ENCODE results near the gene LY6G6D. TPM values are rescaled to one million over a fixed set of nuclear protein-coding genes. Genes with fewer than 3 reads are reported as not detected.

LY6G6D gene
- total and polyA plus RNA-seq, 2 of the 13 experiments (the other 11 are each of a cell fraction or from before 2014, with no cell fraction given): not detected

DNA sequence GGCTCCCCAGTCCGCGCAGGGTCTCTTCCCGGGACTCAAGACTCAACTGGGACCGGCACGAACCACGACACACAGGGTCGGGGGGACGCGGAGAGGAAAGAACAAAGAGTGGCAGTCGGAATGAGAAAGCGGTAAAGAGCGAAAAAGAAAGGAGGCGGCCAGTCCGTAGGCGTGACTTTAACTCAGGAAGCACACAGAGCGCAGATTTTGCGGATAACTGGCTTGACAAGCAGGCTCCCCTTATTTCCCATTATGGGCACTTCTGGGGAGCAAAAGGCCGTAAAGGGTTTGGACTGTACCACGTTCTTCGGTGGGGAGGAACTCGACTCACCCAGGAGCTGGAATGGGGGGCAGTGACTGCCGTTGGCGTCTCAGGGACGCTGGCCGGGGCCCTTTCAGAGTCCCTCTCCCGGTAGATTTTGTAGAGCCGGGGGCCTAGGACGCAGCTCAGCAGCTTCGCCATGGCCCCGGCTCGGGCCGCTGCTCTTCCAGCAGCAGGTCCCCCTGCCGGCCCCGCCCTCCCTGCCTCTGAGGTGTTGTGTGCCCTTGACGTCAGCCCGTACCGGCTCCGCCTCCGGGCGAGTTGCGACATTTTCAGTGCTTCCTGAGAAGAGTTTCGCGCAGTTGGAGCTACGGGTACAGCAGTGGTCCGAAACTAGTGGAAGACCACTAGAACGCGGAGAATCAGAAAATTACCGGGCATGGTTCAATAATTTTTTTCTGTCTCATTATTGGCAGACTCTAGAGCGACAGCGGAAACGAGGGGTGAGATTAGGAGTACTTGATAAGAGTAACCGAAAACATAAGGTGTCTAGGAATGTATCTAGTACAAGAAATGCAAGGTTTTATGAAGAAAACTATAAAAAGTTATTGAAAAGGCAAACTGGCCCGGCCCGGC lies 12.1 kb upstream of the LY6G6D start, which contains the start of gene ABHD16A (continued):
- TF ChIP-seq BRF2 (CRISPR knock-in tag; IDR thresholded peaks at IDR 0.05) (no peak), KDM2A (CRISPR knock-in tag; IDR thresholded peaks at IDR 0.05; ENCODE audit: borderline replicate concordance, low read depth) (peak; percentile 89), ZMYM2 (CRISPR knock-in tag; IDR thresholded peaks at IDR 0.05) (no peak; the same call in 1 of the 2 replicates), MLXIP (CRISPR knock-in tag; IDR thresholded peaks at IDR 0.05; ENCODE audit: borderline replicate concordance) (no peak), TMF1 (CRISPR knock-in tag; IDR thresholded peaks at IDR 0.05; ENCODE audit: low read depth) (peak; percentile 77), SOX5 (CRISPR knock-in tag; IDR thresholded peaks at IDR 0.05; ENCODE audit: borderline replicate concordance) (peak; percentile 73; the same call in 1 of the 2 replicates), ZNF775 (CRISPR knock-in tag; IDR thresholded peaks at IDR 0.05; ENCODE audit: borderline replicate concordance) (no peak), ZNF629 (CRISPR knock-in tag; conservative IDR thresholded peaks at IDR 0.05) (peak; percentile 41), SALL2 (CRISPR knock-in tag; IDR thresholded peaks at IDR 0.05) (peak; percentile 52; the same call in 1 of the 2 replicates), ZNF564 (CRISPR knock-in tag; IDR thresholded peaks at IDR 0.05) (peak; percentile 70; the same call in 1 of the 2 replicates), ZNF451 (CRISPR knock-in tag; IDR thresholded peaks at IDR 0.05) (no peak), SRSF1 (optimal IDR thresholded peaks at IDR 0.05; ENCODE audit: low read depth, low read length) (peak; percentile 60), MED13 (CRISPR knock-in tag; IDR thresholded peaks at IDR 0.05) (no peak; the same call in none of the 2 replicates), ZNF121 (CRISPR knock-in tag; IDR thresholded peaks at IDR 0.05) (no peak), ONECUT2 (CRISPR knock-in tag; IDR thresholded peaks at IDR 0.05) (0 out of 2 replicates have a peak, but pooled peaks have one; percentile 13), ZNF720 (CRISPR knock-in tag; IDR thresholded peaks at IDR 0.05) (no peak), NBN (conservative IDR thresholded peaks at IDR 0.05) (no peak), ZNF337 (CRISPR knock-in tag; IDR thresholded peaks at IDR 0.05; ENCODE audit: borderline replicate concordance, low read depth) (no peak), ZNF317 (CRISPR knock-in tag; IDR thresholded peaks at IDR 0.05) (peak; percentile 84), TRIM22 (IDR thresholded peaks at IDR 0.05) (no peak)
- TF ChIP-seq, protein P1, sequence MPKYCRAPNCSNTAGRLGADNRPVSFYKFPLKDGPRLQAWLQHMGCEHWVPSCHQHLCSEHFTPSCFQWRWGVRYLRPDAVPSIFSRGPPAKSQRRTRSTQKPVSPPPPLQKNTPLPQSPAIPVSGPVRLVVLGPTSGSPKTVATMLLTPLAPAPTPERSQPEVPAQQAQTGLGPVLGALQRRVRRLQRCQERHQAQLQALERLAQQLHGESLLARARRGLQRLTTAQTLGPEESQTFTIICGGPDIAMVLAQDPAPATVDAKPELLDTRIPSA (CRISPR knock-in tag; IDR thresholded peaks at IDR 0.05; ENCODE audit: borderline replicate concordance): peak; percentile 66; the same call in 1 of the 2 replicates
- TF ChIP-seq, protein P2, sequence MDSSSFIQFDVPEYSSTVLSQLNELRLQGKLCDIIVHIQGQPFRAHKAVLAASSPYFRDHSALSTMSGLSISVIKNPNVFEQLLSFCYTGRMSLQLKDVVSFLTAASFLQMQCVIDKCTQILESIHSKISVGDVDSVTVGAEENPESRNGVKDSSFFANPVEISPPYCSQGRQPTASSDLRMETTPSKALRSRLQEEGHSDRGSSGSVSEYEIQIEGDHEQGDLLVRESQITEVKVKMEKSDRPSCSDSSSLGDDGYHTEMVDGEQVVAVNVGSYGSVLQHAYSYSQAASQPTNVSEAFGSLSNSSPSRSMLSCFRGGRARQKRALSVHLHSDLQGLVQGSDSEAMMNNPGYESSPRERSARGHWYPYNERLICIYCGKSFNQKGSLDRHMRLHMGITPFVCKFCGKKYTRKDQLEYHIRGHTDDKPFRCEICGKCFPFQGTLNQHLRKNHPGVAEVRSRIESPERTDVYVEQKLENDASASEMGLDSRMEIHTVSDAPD (CRISPR knock-in tag; IDR thresholded peaks at IDR 0.05): 0 out of 2 replicates have a peak, but pooled peaks have one; percentile 66

All from HepG2 (cell line).